ENCODE data around the gene EEF1AKMT4. TPM values are rescaled to one million over a fixed set of nuclear protein-coding genes. Genes with fewer than 3 reads are reported as not detected.
A peak's percentile ranks its signal among the peaks of the same experiment; 100 is the strongest.

Gene EEF1AKMT4
- total RNA-seq: 10 to 100 TPM in 1 of 2 donors, 1 to 10 TPM in 1; 4.1 to 11.7 TPM

GRCh38 chr3:184249412-184250166, at the start of gene EEF1AKMT4:
Gene EEF1AKMT4 (plus strand): TSS chr3:184249672. CDS start chr3:184249695, 23 bp downstream.
- H3K36me3 ChIP-seq: no peaks in the 10 kb centered on the region
- no peaks in the 10 kb centered on the region for H3K27me3 ChIP-seq
- intact Hi-C loops (cut with DNase I): no loop called here
- peak within 1 kb of the TSS; percentile 85 for H3K27ac ChIP-seq
- H3K4me1 ChIP-seq: peaks cover 5% of the 10 kb centered on the region
- H3K9me3 ChIP-seq: no peaks in the 10 kb centered on the region
- peak within 1 kb of the TSS; percentile 75 to 100 for H3K9ac ChIP-seq (ENCODE audit: low read depth in 2 of 2, low read length in 2 of 2)
- DNase-seq: peak; percentile 97
- peak within 1 kb of the TSS; percentile 96 for H3K4me3 ChIP-seq
- TF ChIP-seq, protein P1, sequence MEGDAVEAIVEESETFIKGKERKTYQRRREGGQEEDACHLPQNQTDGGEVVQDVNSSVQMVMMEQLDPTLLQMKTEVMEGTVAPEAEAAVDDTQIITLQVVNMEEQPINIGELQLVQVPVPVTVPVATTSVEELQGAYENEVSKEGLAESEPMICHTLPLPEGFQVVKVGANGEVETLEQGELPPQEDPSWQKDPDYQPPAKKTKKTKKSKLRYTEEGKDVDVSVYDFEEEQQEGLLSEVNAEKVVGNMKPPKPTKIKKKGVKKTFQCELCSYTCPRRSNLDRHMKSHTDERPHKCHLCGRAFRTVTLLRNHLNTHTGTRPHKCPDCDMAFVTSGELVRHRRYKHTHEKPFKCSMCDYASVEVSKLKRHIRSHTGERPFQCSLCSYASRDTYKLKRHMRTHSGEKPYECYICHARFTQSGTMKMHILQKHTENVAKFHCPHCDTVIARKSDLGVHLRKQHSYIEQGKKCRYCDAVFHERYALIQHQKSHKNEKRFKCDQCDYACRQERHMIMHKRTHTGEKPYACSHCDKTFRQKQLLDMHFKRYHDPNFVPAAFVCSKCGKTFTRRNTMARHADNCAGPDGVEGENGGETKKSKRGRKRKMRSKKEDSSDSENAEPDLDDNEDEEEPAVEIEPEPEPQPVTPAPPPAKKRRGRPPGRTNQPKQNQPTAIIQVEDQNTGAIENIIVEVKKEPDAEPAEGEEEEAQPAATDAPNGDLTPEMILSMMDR (IDR thresholded peaks at IDR 0.05): peak; percentile 49

DNA sequence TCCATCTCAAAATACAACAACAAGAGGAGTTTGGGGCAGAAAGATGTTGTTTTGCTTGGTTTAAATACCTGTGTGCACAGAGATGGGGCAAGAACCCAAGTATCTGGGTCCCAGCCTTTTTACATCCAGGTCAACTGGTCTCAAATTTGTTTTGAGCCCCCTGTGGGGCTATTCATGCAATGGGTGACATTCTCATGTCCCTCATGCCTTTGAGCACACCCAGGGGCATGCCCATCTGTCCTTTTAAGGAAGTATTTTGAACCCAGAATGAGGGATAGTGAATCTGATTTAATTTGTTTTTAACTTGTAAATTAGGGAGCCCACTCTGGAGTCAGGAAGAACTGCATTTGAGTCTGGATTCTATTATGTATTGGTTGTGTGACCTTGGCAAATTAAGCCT, 48.6 kb upstream of the EEF1AKMT4 start:
- H3K36me3 ChIP-seq: no peaks in the 10 kb centered on the region
- H3K27ac ChIP-seq: no peak overlapping the region
- H3K4me3 ChIP-seq: no peak overlapping the region
- no peaks in the 10 kb centered on the region for H3K9me3 ChIP-seq
- H3K9ac ChIP-seq (ENCODE audit: low read depth in 2 of 2, low read length in 2 of 2): no peak overlapping the region
- intact Hi-C loops (cut with DNase I): no loop called here
- no peaks in the 10 kb centered on the region for H3K27me3 ChIP-seq
- TF ChIP-seq, protein P1 (IDR thresholded peaks at IDR 0.05): no peak
- no peaks in the 10 kb centered on the region for H3K4me1 ChIP-seq
- no peak for DNase-seq

- no peaks in the 10 kb centered on the region for H3K4me1 ChIP-seq
- no peaks in the 10 kb centered on the region for H3K27me3 ChIP-seq
- TF ChIP-seq, protein P1 (IDR thresholded peaks at IDR 0.05): no peak
- H3K9ac ChIP-seq (ENCODE audit: low read depth in 2 of 2, low read length in 2 of 2): no peak overlapping the region
- no peak overlapping the region for H3K4me3 ChIP-seq
- no peaks in the 10 kb centered on the region for H3K9me3 ChIP-seq
- intact Hi-C loops (cut with DNase I): no loop called here
- DNase-seq: no peak
- no peaks in the 10 kb centered on the region for H3K36me3 ChIP-seq
- no peak overlapping the region for H3K27ac ChIP-seq
Measured at GRCh38 chr3:184203526-184203925, 45.9 kb upstream of the EEF1AKMT4 start.

DNA sequence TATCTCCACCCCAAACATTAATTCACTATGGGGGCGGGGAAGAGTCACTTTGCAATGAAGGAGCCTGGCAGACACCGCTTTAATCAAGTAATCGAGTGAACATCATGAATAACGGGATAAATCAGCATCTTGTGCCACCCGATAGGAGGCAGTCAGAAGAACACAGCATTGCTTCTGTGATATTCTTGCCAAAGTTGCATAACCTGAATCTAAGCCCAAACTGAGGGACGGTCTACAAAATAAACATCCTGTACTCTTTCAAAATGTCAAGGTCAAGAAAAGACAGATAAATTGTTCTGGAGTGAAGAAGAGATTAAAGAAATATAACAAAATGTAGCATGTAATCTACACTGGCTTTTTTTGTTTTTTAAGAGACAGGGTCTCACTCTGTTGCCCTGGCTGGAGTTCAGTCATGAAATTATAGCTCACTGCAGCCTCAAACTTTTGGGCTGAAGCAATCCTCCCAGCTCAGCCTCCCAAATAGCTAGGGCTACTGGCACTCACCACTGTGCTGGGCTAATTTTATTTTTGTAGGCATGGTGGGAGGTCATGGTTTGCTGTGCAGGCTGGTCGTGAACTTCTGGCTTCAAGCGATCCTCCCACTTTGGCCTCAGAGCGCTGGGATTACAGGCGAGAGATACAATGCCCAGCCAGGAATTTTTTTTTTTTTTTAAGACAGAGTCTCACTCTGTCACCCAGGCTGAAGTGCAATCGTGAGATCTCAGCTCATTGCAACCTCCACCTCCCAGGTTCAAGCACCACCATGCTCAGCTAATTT, 40.1 kb upstream of the EEF1AKMT4 start:
- intact Hi-C loops (cut with DNase I): no loop called here
- no peaks in the 10 kb centered on the region for H3K9me3 ChIP-seq
- H3K9ac ChIP-seq (ENCODE audit: low read depth in 2 of 2, low read length in 2 of 2): no peak overlapping the region
- TF ChIP-seq, protein P1 (IDR thresholded peaks at IDR 0.05): no peak
- H3K27ac ChIP-seq: no peak overlapping the region
- no peak for DNase-seq
- no peak overlapping the region for H3K4me3 ChIP-seq
- H3K27me3 ChIP-seq: no peaks in the 10 kb centered on the region
- no peaks in the 10 kb centered on the region for H3K36me3 ChIP-seq
- no peaks in the 10 kb centered on the region for H3K4me1 ChIP-seq

DNA sequence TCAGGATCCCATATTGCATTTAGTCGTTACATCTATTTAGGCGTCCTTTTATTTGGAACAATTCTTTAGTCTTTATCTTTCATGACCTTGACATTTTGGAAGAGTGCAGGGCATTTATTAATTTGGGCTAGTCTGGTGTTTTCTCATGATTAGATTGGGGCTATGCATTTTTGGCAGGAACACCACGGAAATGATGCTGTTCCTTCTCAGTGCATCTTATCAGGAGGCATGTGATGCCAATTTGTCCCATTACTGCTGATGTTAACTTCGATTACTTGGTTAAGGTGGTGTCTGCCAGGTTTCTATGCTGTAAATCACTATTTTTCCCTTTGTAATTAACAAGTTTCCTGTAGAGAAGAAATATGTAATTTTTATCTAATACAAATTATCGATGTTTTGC, 38.2 kb upstream of the EEF1AKMT4 start:
- H3K27me3 ChIP-seq: no peaks in the 10 kb centered on the region
- TF ChIP-seq, protein P1 (IDR thresholded peaks at IDR 0.05): no peak
- H3K4me3 ChIP-seq: no peak overlapping the region
- no peaks in the 10 kb centered on the region for H3K36me3 ChIP-seq
- no peak for DNase-seq
- no peak overlapping the region for H3K9ac ChIP-seq (ENCODE audit: low read depth in 2 of 2, low read length in 2 of 2)
- H3K4me1 ChIP-seq: no peaks in the 10 kb centered on the region
- intact Hi-C loops (cut with DNase I): no loop called here
- H3K9me3 ChIP-seq: no peaks in the 10 kb centered on the region
- H3K27ac ChIP-seq: no peak overlapping the region
